ENCODE data around the gene AP2A2. TPM values are rescaled to one million over a fixed set of nuclear protein-coding genes. Genes with fewer than 3 reads are reported as not detected.

The AP2A2 gene
- total RNA-seq, 2 donors from 2014 or later, result 99.0 to 109 TPM

DNA sequence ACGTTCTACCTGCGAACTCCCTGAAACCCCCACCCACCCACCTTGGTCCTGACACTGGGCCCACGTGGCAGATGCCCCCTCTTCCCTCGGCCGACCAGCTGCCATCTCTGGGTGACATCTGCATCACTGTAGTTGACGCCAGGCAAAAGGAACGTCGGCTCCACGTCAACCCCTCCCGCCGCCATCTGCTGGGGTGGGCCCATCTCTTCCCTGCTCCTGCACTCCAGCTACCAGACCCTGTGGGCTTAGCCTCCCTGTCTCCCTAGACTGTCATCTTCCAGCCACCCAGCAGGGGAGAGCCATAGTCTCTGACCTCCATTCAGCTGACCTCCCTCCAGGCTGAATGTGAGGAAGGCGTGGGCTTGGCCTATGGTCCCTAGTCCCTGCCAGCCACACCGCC lies 36.4 kb upstream of the AP2A2 start:
- ATAC-seq (ENCODE audit: insufficient number of reproducible peaks, low FRiP score, low read depth) (no peak), DNase-seq (ENCODE audit: low spot score) (no peak)
- Histone ChIP-seq H3K9me3 (no peaks in the 10 kb centered on the region), H3K27me3 (replicated peaks; ENCODE audit: insufficient read depth) (no peaks in the 10 kb centered on the region), H3K27ac (no peak overlapping the region), H3K4me3 (no peak overlapping the region), H3K4me1 (ENCODE audit: control insufficient read depth in 1 of 2, low read depth in 2 of 2) (no peaks in the 10 kb centered on the region), H3K36me3 (peaks cover 4% of the 10 kb centered on the region)
- TF ChIP-seq, protein P1, sequence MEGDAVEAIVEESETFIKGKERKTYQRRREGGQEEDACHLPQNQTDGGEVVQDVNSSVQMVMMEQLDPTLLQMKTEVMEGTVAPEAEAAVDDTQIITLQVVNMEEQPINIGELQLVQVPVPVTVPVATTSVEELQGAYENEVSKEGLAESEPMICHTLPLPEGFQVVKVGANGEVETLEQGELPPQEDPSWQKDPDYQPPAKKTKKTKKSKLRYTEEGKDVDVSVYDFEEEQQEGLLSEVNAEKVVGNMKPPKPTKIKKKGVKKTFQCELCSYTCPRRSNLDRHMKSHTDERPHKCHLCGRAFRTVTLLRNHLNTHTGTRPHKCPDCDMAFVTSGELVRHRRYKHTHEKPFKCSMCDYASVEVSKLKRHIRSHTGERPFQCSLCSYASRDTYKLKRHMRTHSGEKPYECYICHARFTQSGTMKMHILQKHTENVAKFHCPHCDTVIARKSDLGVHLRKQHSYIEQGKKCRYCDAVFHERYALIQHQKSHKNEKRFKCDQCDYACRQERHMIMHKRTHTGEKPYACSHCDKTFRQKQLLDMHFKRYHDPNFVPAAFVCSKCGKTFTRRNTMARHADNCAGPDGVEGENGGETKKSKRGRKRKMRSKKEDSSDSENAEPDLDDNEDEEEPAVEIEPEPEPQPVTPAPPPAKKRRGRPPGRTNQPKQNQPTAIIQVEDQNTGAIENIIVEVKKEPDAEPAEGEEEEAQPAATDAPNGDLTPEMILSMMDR (IDR thresholded peaks at IDR 0.05), result no peak

DNA sequence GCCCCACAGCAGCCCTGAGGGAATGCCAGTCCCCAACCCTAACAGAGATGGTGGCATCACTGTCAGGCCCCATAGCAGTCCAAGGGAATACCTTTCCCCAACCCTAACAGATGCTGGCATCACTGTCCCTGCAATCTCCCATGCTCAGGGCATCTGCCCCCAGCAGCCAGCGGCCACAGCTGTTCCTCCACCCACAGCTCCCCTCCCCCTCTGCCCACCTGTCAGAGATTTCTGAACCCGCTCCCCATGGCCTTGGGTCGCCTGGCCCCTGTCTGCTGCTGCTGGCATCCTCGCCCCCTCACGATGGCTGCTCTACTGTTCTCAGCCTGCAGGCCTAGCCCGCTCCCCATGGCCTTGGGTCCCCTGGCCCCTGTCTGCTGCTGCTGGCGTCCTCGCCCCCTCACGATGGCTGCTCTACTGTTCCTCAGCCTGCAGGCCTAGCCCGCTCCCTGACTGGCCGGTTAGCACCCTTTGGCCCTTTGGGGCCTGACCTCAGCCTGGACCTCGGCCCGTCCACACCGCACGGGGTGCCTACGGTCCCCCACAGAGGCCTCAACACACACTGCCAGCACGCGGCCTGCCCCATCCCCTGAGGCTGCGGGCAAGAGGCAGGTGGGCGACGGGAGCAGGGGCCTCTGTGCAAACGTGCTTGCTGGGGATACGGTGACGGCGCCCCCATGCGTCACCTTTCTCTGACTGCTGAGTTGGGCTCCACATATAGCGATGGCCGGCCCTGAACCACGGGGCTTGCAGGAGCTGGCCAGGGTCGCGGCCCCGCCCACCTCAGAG lies 35.8 kb upstream of the AP2A2 start:
- TF ChIP-seq, protein P1 (IDR thresholded peaks at IDR 0.05), result no peak
- H3K27me3 ChIP-seq (replicated peaks; ENCODE audit: insufficient read depth), result no peaks in the 10 kb centered on the region
- H3K9me3 ChIP-seq, result no peaks in the 10 kb centered on the region
- no peak overlapping the region for H3K27ac ChIP-seq
- DNase-seq (ENCODE audit: low spot score), result no peak
- ATAC-seq (ENCODE audit: insufficient number of reproducible peaks, low FRiP score, low read depth), result no peak
- peaks cover 4% of the 10 kb centered on the region for H3K36me3 ChIP-seq
- no peaks in the 10 kb centered on the region for H3K4me1 ChIP-seq (ENCODE audit: control insufficient read depth in 1 of 2, low read depth in 2 of 2)
- H3K4me3 ChIP-seq, result no peak overlapping the region

DNA sequence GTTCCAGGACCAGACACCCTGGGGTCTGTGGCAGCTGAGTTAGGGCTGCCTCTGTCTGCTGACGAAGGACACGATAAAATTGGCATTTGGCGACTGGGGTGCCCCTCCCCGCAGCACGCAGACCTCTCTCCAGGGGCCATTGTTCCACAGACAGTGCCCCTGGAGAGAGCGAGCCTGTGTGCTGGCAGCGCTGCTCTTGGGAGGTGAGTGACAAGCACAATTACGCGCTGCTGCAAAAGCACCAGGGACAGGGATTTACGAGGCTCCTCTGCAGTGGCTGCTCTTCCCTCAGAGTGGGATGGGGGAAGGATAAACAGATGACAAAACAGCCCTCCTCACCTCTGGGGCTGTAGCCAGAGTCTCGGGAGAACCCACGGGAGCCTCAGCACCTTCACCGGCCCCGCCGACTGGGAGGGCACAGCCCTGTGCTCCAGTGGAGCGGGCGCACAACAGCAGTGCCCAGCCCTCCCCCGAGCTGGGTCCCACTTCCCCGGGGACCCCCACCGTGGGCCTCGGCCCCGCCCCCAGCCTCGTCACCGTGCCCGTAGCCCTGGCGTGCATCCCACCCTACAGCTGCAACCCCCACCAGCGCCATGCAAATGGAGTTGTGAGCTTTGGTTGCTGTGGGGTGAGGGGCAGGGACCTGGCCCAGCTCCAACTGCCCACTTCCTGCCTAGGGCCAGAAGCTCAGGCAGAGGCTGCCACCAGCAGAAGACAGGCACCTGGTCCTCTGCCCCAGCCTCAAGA lies 34.7 kb upstream of the AP2A2 start:
- H3K36me3 ChIP-seq, result peaks cover 4% of the 10 kb centered on the region
- no peak for ATAC-seq (ENCODE audit: insufficient number of reproducible peaks, low FRiP score, low read depth)
- TF ChIP-seq, protein P1 (IDR thresholded peaks at IDR 0.05), result no peak

DNA sequence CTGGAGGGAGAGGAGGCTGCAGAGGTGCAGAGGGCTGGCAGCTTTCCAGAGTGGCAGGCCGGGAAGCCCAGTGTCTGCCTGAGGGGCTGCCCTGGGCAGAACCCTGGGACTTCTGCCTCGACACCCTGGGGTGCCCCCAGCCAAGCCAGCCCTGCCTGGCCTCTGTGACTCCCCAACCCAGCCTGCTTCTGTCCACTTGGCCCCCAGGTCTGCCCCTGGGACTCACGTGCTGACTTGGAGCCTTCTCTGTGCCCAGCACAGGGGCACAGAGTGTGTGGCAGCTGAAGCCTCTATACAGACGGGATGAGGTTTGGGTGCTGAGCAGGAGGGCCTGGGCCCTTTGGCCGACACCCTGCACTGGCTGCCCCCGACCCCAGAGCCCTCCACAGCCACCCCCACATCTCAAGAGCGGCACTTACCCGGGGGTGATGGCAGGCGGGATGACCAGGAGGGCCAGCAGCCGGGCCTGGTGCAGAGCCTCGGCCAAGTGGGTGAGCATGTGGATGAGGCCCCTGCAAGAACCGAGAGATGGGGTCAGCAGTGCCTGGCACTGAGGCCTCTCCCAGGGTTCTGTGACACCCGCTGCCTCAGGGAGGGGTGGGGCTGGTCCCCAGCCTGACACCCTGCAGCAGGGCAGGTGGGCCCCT lies 32.5 kb upstream of the AP2A2 start:
- Histone ChIP-seq H3K36me3 (peaks cover 2% of the 10 kb centered on the region), H3K9me3 (no peaks in the 10 kb centered on the region), H3K4me3 (no peak overlapping the region), H3K4me1 (ENCODE audit: control insufficient read depth in 1 of 2, low read depth in 2 of 2) (no peaks in the 10 kb centered on the region), H3K27ac (no peak overlapping the region), H3K27me3 (replicated peaks; ENCODE audit: insufficient read depth) (no peaks in the 10 kb centered on the region)
- TF ChIP-seq, protein P1 (IDR thresholded peaks at IDR 0.05), result no peak
- no peak for ATAC-seq (ENCODE audit: insufficient number of reproducible peaks, low FRiP score, low read depth)
- DNase-seq (ENCODE audit: low spot score), result no peak

More for the DNA sequence above, 34.7 kb upstream of the AP2A2 start:
- DNase-seq (ENCODE audit: low spot score), result no peak
- H3K27me3 ChIP-seq (replicated peaks; ENCODE audit: insufficient read depth), result no peaks in the 10 kb centered on the region
- no peak overlapping the region for H3K4me3 ChIP-seq
- no peak overlapping the region for H3K27ac ChIP-seq
- H3K4me1 ChIP-seq (ENCODE audit: control insufficient read depth in 1 of 2, low read depth in 2 of 2), result no peaks in the 10 kb centered on the region
- H3K9me3 ChIP-seq, result no peaks in the 10 kb centered on the region

Data from thoracic aorta (tissue), 2 donors.